Esophagus squamous epithelium (tissue), 4 donors: ENCODE data around the gene EVA1A.

Source experiments
- POLR2A ChIP-seq, 4 donors: fragments of 450-650 bp; IDR thresholded peaks; one replicate each; pipeline ENCODE4 v1.6.1; 2017; ENCODE audit warnings: antibody characterized with exemption in 4 of 4, mild to moderate bottlenecking in 4 of 4, moderate library complexity in 3 of 4
- TF ChIP-seq, protein P1 (sequence below), 6 experiments: fragments of 450-650 bp in 4 of 6; fragments of 200-600 bp in 2 of 6; sonication (generic) in 2 of 6; IDR thresholded peaks; one replicate each; pipeline ENCODE4 v1.5.1; 2016 to 2019; ENCODE audit warnings: antibody characterized with exemption in 6 of 6, mild to moderate bottlenecking in 4 of 6, moderate library complexity in 4 of 6

DNA sequence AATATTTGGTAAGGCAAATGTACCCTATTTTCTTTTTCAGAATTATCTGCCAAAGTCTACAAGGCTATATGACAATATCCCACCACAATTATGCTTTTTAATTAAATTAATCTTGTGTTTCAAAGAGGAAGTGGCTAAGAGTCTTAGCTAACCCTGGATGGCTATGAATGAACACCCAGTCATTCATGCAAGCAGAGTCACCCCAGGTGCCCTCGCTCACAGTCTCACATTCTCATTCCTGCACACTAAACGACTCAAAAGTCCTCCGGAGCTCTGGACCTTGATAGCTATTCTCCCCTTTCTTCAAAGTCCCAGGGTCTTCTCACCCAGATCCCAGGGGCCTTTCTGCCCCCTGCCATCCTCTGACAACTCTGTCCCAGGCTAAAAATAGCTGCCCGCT lies 43.7 kb upstream of the EVA1A start:
- TF ChIP-seq, protein P1, sequence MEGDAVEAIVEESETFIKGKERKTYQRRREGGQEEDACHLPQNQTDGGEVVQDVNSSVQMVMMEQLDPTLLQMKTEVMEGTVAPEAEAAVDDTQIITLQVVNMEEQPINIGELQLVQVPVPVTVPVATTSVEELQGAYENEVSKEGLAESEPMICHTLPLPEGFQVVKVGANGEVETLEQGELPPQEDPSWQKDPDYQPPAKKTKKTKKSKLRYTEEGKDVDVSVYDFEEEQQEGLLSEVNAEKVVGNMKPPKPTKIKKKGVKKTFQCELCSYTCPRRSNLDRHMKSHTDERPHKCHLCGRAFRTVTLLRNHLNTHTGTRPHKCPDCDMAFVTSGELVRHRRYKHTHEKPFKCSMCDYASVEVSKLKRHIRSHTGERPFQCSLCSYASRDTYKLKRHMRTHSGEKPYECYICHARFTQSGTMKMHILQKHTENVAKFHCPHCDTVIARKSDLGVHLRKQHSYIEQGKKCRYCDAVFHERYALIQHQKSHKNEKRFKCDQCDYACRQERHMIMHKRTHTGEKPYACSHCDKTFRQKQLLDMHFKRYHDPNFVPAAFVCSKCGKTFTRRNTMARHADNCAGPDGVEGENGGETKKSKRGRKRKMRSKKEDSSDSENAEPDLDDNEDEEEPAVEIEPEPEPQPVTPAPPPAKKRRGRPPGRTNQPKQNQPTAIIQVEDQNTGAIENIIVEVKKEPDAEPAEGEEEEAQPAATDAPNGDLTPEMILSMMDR (IDR thresholded peaks at IDR 0.05), result no peak
- no peak for TF ChIP-seq POLR2A (IDR thresholded peaks at IDR 0.05)
